A549 (cell line): ENCODE measurements around the gene KANSL1.

ENCODE experiments used
- BHLHE40 ChIP-seq: IDR thresholded peaks from 2 replicates; pipeline ENCODE4 v1.6.1; 2012; ENCODE audit warnings: low read depth, low read length, inconsistent platforms
- EHF ChIP-seq: fragments of 250-450 bp; sonication (Bioruptor Pico); IDR thresholded peaks from 2 replicates; pipeline ENCODE4 v1.5.0; 2020; ENCODE audit warnings: mild to moderate bottlenecking
- ESRRA ChIP-seq: fragments of 150-350 bp; IDR thresholded peaks from 2 replicates; pipeline ENCODE4 v1.6.1; 2014; ENCODE audit warnings: mild to moderate bottlenecking, low read length, borderline replicate concordance
- NFE2L2 ChIP-seq: fragments of 150-350 bp; conservative IDR thresholded peaks from 2 replicates; pipeline ENCODE4 v1.6.1; 2014; ENCODE audit warnings: low read length
- POLR2AphosphoS2 ChIP-seq: conservative IDR thresholded peaks from 2 replicates; pipeline ENCODE4 v1.6.1; 2012; ENCODE audit warnings: low read length, improper control_type of control experiment, inconsistent platforms
- RCOR1 ChIP-seq: fragments of 150-350 bp; IDR thresholded peaks from 2 replicates; pipeline ENCODE4 v1.6.1; 2014; ENCODE audit warnings: antibody characterized with exemption, low read length, low read depth
- ZC3H11A ChIP-seq: fragments of 450-650 bp; IDR thresholded peaks from 2 replicates; pipeline ENCODE4 v1.6.1; 2014; ENCODE audit warnings: antibody characterized with exemption, mild to moderate bottlenecking
- TF ChIP-seq, protein P1 (sequence below): fragments of 450-650 bp; IDR thresholded peaks from 2 replicates; pipeline ENCODE4 v1.6.1; 2014; ENCODE audit warnings: antibody characterized with exemption
- TF ChIP-seq, protein P2 (sequence below): fragments of >200 bp; sonication (Bioruptor Twin); formaldehyde crosslinking; IDR thresholded peaks from 3 replicates; pipeline ENCODE4 v1.5.1; 2016
- TF ChIP-seq, protein P3 (sequence below): fragments of 200-600 bp; sonication (generic); IDR thresholded peaks from 2 replicates; pipeline ENCODE4 v1.6.1; 2016; ENCODE audit warnings: antibody characterized with exemption, mild to moderate bottlenecking, moderate library complexity
- TF ChIP-seq, protein P4 (sequence below): IDR thresholded peaks from 2 replicates; pipeline ENCODE4 v1.6.1; 2012
- TF ChIP-seq, protein P5 (sequence below): fragments of 150-350 bp; IDR thresholded peaks from 2 replicates; pipeline ENCODE4 v1.6.1; 2014; ENCODE audit warnings: low read depth, mild to moderate bottlenecking, low read length

DNA sequence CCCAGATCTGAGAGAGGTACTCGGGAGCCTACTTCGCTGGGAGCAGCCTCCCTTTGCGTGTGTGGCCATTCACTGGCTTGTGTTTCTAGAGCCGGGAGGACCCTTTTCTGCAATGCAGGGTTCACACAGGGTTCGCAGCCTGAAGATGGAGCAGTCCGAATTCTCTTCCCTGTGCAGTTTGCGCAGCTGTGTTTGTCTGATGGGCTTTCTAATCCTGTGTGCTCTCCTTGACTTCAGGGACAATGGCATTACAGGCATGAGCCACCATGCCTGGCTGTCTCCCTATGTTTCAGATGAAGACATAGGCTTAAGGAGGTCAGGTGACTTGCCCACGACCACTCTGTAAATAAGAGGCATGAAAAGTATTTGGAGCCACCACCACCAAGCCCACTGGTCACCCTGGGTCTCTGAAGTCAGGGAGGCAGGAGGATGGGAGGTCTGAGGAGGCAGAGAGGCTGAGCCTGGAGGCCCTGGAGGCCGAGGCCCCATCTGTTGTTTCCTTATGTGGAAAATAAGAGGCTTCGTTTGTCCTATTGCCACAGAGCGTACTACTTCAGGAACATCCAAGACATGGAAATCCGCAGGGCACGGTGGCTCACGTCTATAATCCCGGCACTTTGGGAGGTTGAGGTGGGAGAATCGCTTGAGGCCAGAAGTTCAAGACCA, 199.1 kb downstream of the KANSL1 start:
- TF ChIP-seq NFE2L2 = no peak
- TF ChIP-seq, protein P1, sequence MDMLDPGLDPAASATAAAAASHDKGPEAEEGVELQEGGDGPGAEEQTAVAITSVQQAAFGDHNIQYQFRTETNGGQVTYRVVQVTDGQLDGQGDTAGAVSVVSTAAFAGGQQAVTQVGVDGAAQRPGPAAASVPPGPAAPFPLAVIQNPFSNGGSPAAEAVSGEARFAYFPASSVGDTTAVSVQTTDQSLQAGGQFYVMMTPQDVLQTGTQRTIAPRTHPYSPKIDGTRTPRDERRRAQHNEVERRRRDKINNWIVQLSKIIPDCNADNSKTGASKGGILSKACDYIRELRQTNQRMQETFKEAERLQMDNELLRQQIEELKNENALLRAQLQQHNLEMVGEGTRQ = no peak
- TF ChIP-seq, protein P2, sequence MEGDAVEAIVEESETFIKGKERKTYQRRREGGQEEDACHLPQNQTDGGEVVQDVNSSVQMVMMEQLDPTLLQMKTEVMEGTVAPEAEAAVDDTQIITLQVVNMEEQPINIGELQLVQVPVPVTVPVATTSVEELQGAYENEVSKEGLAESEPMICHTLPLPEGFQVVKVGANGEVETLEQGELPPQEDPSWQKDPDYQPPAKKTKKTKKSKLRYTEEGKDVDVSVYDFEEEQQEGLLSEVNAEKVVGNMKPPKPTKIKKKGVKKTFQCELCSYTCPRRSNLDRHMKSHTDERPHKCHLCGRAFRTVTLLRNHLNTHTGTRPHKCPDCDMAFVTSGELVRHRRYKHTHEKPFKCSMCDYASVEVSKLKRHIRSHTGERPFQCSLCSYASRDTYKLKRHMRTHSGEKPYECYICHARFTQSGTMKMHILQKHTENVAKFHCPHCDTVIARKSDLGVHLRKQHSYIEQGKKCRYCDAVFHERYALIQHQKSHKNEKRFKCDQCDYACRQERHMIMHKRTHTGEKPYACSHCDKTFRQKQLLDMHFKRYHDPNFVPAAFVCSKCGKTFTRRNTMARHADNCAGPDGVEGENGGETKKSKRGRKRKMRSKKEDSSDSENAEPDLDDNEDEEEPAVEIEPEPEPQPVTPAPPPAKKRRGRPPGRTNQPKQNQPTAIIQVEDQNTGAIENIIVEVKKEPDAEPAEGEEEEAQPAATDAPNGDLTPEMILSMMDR = no peak
- no peak for TF ChIP-seq EHF (CRISPR knock-in tag)
- TF ChIP-seq, protein P3, sequence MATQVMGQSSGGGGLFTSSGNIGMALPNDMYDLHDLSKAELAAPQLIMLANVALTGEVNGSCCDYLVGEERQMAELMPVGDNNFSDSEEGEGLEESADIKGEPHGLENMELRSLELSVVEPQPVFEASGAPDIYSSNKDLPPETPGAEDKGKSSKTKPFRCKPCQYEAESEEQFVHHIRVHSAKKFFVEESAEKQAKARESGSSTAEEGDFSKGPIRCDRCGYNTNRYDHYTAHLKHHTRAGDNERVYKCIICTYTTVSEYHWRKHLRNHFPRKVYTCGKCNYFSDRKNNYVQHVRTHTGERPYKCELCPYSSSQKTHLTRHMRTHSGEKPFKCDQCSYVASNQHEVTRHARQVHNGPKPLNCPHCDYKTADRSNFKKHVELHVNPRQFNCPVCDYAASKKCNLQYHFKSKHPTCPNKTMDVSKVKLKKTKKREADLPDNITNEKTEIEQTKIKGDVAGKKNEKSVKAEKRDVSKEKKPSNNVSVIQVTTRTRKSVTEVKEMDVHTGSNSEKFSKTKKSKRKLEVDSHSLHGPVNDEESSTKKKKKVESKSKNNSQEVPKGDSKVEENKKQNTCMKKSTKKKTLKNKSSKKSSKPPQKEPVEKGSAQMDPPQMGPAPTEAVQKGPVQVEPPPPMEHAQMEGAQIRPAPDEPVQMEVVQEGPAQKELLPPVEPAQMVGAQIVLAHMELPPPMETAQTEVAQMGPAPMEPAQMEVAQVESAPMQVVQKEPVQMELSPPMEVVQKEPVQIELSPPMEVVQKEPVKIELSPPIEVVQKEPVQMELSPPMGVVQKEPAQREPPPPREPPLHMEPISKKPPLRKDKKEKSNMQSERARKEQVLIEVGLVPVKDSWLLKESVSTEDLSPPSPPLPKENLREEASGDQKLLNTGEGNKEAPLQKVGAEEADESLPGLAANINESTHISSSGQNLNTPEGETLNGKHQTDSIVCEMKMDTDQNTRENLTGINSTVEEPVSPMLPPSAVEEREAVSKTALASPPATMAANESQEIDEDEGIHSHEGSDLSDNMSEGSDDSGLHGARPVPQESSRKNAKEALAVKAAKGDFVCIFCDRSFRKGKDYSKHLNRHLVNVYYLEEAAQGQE = no peak
- TF ChIP-seq, protein P4, sequence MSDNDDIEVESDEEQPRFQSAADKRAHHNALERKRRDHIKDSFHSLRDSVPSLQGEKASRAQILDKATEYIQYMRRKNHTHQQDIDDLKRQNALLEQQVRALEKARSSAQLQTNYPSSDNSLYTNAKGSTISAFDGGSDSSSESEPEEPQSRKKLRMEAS = no peak
- no peak for TF ChIP-seq POLR2AphosphoS2
- TF ChIP-seq, protein P5, sequence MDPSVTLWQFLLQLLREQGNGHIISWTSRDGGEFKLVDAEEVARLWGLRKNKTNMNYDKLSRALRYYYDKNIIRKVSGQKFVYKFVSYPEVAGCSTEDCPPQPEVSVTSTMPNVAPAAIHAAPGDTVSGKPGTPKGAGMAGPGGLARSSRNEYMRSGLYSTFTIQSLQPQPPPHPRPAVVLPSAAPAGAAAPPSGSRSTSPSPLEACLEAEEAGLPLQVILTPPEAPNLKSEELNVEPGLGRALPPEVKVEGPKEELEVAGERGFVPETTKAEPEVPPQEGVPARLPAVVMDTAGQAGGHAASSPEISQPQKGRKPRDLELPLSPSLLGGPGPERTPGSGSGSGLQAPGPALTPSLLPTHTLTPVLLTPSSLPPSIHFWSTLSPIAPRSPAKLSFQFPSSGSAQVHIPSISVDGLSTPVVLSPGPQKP = no peak
- no peak for TF ChIP-seq ESRRA
- TF ChIP-seq RCOR1 = no peak
- TF ChIP-seq ZC3H11A = no peak
- no peak for TF ChIP-seq BHLHE40
